ENCODE data around the gene PTCH1. TPM values are rescaled to one million over a fixed set of nuclear protein-coding genes. Genes with fewer than 3 reads are reported as not detected.

Gene PTCH1
- 0.82 to 1.7 TPM (median 1.5 TPM) in 3 replicates for polyA plus RNA-seq
- 2.2 TPM for polyA plus RNA-seq (2011; ENCODE audit: low read depth)
- 0.91 and 1.1 TPM in 2 replicates for polyA plus RNA-seq (2011; cell fraction: cytosol; rRNA removed)
- 5.1 and 5.9 TPM in 2 replicates for polyA plus RNA-seq (2011; cell fraction: nucleus; rRNA removed)
- 1.6 and 2.7 TPM in 2 replicates for polyA plus RNA-seq (2012; ENCODE audit: low replicate concordance)
- polyA minus RNA-seq = 1.3 to 11.4 TPM (median 8.5 TPM) in 3 replicates
- 9.8 TPM for polyA minus RNA-seq (2011; cell fraction: cytosol; rRNA and poly(A)+ RNA removed)
- 6.8 and 15.2 TPM in 2 replicates for polyA minus RNA-seq (2011; cell fraction: nucleus; rRNA and poly(A)+ RNA removed)

DNA sequence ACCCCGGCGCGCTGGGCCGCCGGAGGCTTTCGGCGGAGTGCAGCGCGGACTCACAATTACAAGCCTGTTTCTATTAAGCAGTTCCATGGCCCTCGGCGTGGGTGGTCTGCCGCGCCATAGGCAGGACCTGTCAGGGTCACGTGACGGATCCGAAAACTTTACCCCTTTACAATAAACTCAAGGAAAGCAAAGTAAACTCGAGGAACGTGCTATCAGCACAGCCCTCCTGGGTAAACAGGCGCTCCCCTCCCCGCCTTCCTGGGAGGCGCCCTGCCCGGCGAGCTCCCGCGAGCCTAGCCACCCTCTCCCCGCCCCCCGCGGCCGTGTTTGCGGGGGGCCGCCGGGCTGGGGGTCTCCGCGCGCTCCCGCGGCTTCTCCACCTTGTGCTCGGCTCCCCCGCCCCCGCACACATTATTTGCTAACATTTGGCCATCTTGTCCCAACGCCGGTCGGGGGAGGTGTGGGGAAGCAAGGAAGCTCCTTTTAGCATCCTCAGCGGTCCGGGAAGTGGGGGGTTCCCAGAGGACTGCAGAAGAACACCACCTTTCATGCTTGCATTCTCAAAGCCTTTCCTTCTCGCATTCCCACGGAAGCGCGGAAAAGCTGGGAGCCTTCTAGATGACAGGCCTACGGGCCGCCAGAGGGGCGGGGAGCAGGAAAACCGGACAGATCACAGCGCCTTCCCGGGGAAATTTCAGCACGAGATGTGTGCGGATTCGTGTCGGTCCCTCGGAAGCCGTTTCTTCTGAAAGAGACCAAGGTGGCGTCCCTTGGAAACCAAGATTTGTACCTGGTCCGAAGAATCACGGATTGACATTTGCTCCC, at the start of gene PTCH1:
Gene PTCH1 (minus strand): TSS at position 238 of the 825 bp plus-strand sequence.
- TF ChIP-seq, protein P1, sequence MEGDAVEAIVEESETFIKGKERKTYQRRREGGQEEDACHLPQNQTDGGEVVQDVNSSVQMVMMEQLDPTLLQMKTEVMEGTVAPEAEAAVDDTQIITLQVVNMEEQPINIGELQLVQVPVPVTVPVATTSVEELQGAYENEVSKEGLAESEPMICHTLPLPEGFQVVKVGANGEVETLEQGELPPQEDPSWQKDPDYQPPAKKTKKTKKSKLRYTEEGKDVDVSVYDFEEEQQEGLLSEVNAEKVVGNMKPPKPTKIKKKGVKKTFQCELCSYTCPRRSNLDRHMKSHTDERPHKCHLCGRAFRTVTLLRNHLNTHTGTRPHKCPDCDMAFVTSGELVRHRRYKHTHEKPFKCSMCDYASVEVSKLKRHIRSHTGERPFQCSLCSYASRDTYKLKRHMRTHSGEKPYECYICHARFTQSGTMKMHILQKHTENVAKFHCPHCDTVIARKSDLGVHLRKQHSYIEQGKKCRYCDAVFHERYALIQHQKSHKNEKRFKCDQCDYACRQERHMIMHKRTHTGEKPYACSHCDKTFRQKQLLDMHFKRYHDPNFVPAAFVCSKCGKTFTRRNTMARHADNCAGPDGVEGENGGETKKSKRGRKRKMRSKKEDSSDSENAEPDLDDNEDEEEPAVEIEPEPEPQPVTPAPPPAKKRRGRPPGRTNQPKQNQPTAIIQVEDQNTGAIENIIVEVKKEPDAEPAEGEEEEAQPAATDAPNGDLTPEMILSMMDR (optimal IDR thresholded peaks at IDR 0.05 in 1 of 3, IDR thresholded peaks at IDR 0.05 in 1 of 3, conservative IDR thresholded peaks at IDR 0.05 in 1 of 3; ENCODE audit: extremely low read depth in 1 of 3, insufficient read depth in 2 of 3, low read length in 3 of 3) = no peak
- no peak for TF ChIP-seq EZH2 (IDR thresholded peaks at IDR 0.05; ENCODE audit: low read length)
- peaks cover 2% of the 10 kb centered on the region for H3K9me3 ChIP-seq (ENCODE audit: control insufficient read depth, low read depth, low read length)
- no peaks in the 10 kb centered on the region for H3K36me3 ChIP-seq (ENCODE audit: control insufficient read depth in 2 of 2, extremely low read depth in 1 of 2, insufficient read depth in 2 of 2, low read length in 2 of 2)
- no peaks in the 10 kb centered on the region for H3K79me2 ChIP-seq (ENCODE audit: control insufficient read depth, insufficient read depth, low read length)
- peaks cover 12% of the 10 kb centered on the region for H3K4me1 ChIP-seq (ENCODE audit: control insufficient read depth, extremely low read depth, insufficient read depth, low read length)
- H3K4me2 ChIP-seq (ENCODE audit: control insufficient read depth, extremely low read depth, insufficient read depth, low read depth, low read length) = peak within 1 kb of the TSS; percentile 95
- FAIRE-seq (no peak), DNase-seq (ENCODE audit: low read depth, low spot score) (no peak)
- H3K27me3 ChIP-seq (ENCODE audit: control insufficient read depth, extremely low read depth, insufficient read depth, low read length) = peaks cover 2% of the 10 kb centered on the region
- H4K20me1 ChIP-seq (ENCODE audit: control insufficient read depth, extremely low read depth, insufficient read depth, low read length) = no peaks in the 10 kb centered on the region
- H2AFZ ChIP-seq (ENCODE audit: control insufficient read depth, low read length) = peak within 1 kb of the TSS; percentile 94
- no peak within 1 kb of the TSS for H3K27ac ChIP-seq (ENCODE audit: control insufficient read depth, insufficient read depth, low read length)
- H3K9ac ChIP-seq (ENCODE audit: control insufficient read depth, extremely low read depth, insufficient read depth, low read length) = peak within 1 kb of the TSS; percentile 54
- dilution Hi-C loops (cut with MboI; ENCODE audit: extremely low pct_ligation_motif_present, low sequenced_read_pairs) = no loop called here
- no peaks in the 10 kb centered on the region for H3K9me1 ChIP-seq (ENCODE audit: control insufficient read depth, extremely low read depth, insufficient read depth, low read length)
- peak within 1 kb of the TSS; percentile 41 to 80 (median 80) for H3K4me3 ChIP-seq (ENCODE audit: control insufficient read depth in 2 of 3, extremely low read depth in 1 of 3, insufficient read depth in 2 of 3, low read depth in 1 of 3, low read length in 3 of 3)

DNA sequence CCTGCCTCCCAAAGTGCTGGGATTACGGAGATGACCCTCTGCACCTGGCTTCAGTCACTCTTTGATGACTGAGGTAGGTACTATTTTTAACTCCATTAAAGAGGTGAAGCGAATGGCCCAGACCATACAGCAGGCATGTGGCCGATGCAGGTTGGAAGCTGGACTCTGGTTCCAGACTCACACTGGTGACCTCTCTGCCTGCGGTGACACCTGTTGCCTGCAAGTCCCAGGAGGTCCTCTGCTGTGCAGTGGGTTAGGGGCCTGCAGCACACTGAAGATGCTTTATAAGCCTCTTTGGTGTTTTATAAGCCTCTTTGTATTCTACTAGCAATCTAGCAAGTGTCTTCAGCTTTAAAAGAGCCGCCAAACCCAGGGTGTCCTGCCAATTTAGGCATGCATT, 49.2 kb upstream of the PTCH1 start:
- TF ChIP-seq EZH2 (IDR thresholded peaks at IDR 0.05; ENCODE audit: low read length) = no peak
- TF ChIP-seq, protein P1 (optimal IDR thresholded peaks at IDR 0.05 in 1 of 3, IDR thresholded peaks at IDR 0.05 in 1 of 3, conservative IDR thresholded peaks at IDR 0.05 in 1 of 3; ENCODE audit: extremely low read depth in 1 of 3, insufficient read depth in 2 of 3, low read length in 3 of 3) = no peak
- FAIRE-seq = no peak
- peaks cover 4% of the 10 kb centered on the region for H3K27me3 ChIP-seq (ENCODE audit: control insufficient read depth, extremely low read depth, insufficient read depth, low read length)

More for the DNA sequence above, 49.2 kb upstream of the PTCH1 start:
- H3K36me3 ChIP-seq (ENCODE audit: control insufficient read depth in 2 of 2, extremely low read depth in 1 of 2, insufficient read depth in 2 of 2, low read length in 2 of 2) = no peaks in the 10 kb centered on the region
- no peaks in the 10 kb centered on the region for H3K9me1 ChIP-seq (ENCODE audit: control insufficient read depth, extremely low read depth, insufficient read depth, low read length)
- H3K9ac ChIP-seq (ENCODE audit: control insufficient read depth, extremely low read depth, insufficient read depth, low read length) = no peak overlapping the region
- no peak overlapping the region for H3K4me3 ChIP-seq (ENCODE audit: control insufficient read depth in 2 of 3, extremely low read depth in 1 of 3, insufficient read depth in 2 of 3, low read depth in 1 of 3, low read length in 3 of 3)
- H3K4me2 ChIP-seq (ENCODE audit: control insufficient read depth, extremely low read depth, insufficient read depth, low read depth, low read length) = no peak overlapping the region
- DNase-seq (ENCODE audit: low read depth, low spot score) = no peak
- dilution Hi-C loops (cut with MboI; ENCODE audit: extremely low pct_ligation_motif_present, low sequenced_read_pairs) = no loop called here
- no peaks in the 10 kb centered on the region for H3K9me3 ChIP-seq (ENCODE audit: control insufficient read depth, low read depth, low read length)
- H4K20me1 ChIP-seq (ENCODE audit: control insufficient read depth, extremely low read depth, insufficient read depth, low read length) = no peaks in the 10 kb centered on the region
- no peak overlapping the region for H2AFZ ChIP-seq (ENCODE audit: control insufficient read depth, low read length)
- H3K4me1 ChIP-seq (ENCODE audit: control insufficient read depth, extremely low read depth, insufficient read depth, low read length) = no peaks in the 10 kb centered on the region
- H3K27ac ChIP-seq (ENCODE audit: control insufficient read depth, insufficient read depth, low read length) = no peak overlapping the region
- no peaks in the 10 kb centered on the region for H3K79me2 ChIP-seq (ENCODE audit: control insufficient read depth, insufficient read depth, low read length)

Data from keratinocyte (primary cell).